ENCODE results near the gene SARNP.
A peak's percentile ranks its signal among the peaks of the same experiment; 100 is the strongest.

GRCh38 chr12:55822228-55822627, 4.7 kb upstream of the SARNP start:
- TF ChIP-seq, protein P1, sequence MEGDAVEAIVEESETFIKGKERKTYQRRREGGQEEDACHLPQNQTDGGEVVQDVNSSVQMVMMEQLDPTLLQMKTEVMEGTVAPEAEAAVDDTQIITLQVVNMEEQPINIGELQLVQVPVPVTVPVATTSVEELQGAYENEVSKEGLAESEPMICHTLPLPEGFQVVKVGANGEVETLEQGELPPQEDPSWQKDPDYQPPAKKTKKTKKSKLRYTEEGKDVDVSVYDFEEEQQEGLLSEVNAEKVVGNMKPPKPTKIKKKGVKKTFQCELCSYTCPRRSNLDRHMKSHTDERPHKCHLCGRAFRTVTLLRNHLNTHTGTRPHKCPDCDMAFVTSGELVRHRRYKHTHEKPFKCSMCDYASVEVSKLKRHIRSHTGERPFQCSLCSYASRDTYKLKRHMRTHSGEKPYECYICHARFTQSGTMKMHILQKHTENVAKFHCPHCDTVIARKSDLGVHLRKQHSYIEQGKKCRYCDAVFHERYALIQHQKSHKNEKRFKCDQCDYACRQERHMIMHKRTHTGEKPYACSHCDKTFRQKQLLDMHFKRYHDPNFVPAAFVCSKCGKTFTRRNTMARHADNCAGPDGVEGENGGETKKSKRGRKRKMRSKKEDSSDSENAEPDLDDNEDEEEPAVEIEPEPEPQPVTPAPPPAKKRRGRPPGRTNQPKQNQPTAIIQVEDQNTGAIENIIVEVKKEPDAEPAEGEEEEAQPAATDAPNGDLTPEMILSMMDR (IDR thresholded peaks at IDR 0.05; ENCODE audit: poor library complexity): peak; percentile 34
- TF ChIP-seq EZH2 (IDR thresholded peaks at IDR 0.05; ENCODE audit: borderline replicate concordance): no peak
- TF ChIP-seq EZH2phosphoT487 (IDR thresholded peaks at IDR 0.05; ENCODE audit: low read depth, severe bottlenecking, unreplicated experiment): no peak

Measured in hepatocyte (in vitro differentiated cells).